Naive thymus-derived CD8-positive, alpha-beta T cell (primary cell): Measurements from ENCODE around the gene ZBTB18. TPM values are rescaled to one million over a fixed set of nuclear protein-coding genes. Genes with fewer than 3 reads are reported as not detected.

Experiments used
- ATAC-seq, 2 donors: fragments of 150-1000 bp; cut with Tn5 transposase in 1 of 2; sonication (Bioruptor Pico), chemical (Tn5 transposase) in 1 of 2; 1 replicate in 1 of 2; 2 replicates in 1 of 2; pipeline ENCODE4 v1.10.0; 2021; ENCODE audit warnings: mild to moderate bottlenecking in 2 of 2, moderate library complexity in 2 of 2
- POLR2A ChIA-PET: fragments of 350-600 bp; sonication (Branson Sonifier 250); formaldehyde crosslinking; loops from one replicate; lab custom pipeline; 2021; ENCODE audit warnings: antibody characterized with exemption; lab: Charles Lee
- DNase-seq, 10 donors: peaks; one replicate each; pipeline versions ENCODE4 v3.0.0 to v3.0.0-alpha.2; 2020 to 2022
- H3K27ac Mint-ChIP-seq, 10 donors: one replicate each; pipeline ENCODE4 v1.8.0; 2020 to 2022; ENCODE audit warnings: mild to moderate bottlenecking in 10 of 10, mixed read lengths in 10 of 10, moderate library complexity in 4 of 10, inconsistent platforms in 1 of 10
- H3K27me3 Mint-ChIP-seq, 5 donors: one replicate each; pipeline ENCODE4 v1.8.0; 2021 to 2022; ENCODE audit warnings: mixed read lengths in 5 of 5
- H3K36me3 Mint-ChIP-seq, 3 donors: one replicate each; pipeline ENCODE4 v1.8.0; 2020 to 2022; ENCODE audit warnings: mixed read lengths in 3 of 3, mild to moderate bottlenecking in 2 of 3, inconsistent platforms in 1 of 3
- H3K4me1 Mint-ChIP-seq, 4 donors: one replicate each; pipeline ENCODE4 v1.8.0; 2021 to 2022; ENCODE audit warnings: mixed read lengths in 4 of 4
- H3K4me3 Mint-ChIP-seq, 10 donors: one replicate each; pipeline ENCODE4 v1.8.0; 2020 to 2022; ENCODE audit warnings: mild to moderate bottlenecking in 10 of 10, mixed read lengths in 10 of 10, moderate library complexity in 6 of 10, inconsistent platforms in 1 of 10
- H3K9me3 Mint-ChIP-seq, 9 donors: one replicate each; pipeline ENCODE4 v1.8.0; 2020 to 2022; ENCODE audit warnings: mixed read lengths in 9 of 9, mild to moderate bottlenecking in 3 of 9, inconsistent platforms in 1 of 9, moderate library complexity in 1 of 9
- polyA plus RNA-seq, 3 donors: library from polyadenylated mRNA; unstranded; fragments of 300-500 nt; fragmentation: Illumina TruSeq; gene quantifications; one replicate each; pipeline ENCODE4 v1.2.3, GENCODE V29; 2021
- total RNA-seq, 8 experiments: library from RNA in 2 of 8; stranded (reverse) in 2 of 8; gene quantifications; one replicate each; pipeline ENCODE4 v1.2.3 and lab custom pipeline; 2021 to 2026

ZBTB18 gene
- total and polyA plus RNA-seq, 5 experiments from 2014 or later: 2.7 to 71.8 (median 5.0) TPM

- POLR2A ChIA-PET: interaction anchor here (1.0 kb wide), 1 partner anchor 19 kb away, joined by 3 read pairs; no protein-coding TSS in a partner anchor
- Mint-ChIP-seq H3K27me3 (peaks cover 0 to 13% (median 9%) of the 10 kb centered on the region in 5 donors), H3K4me3 (no peak overlapping the region), H3K4me1 (peaks cover 2 to 9% (median 6%) of the 10 kb centered on the region in 4 donors), H3K36me3 (no peaks in the 10 kb centered on the region), H3K27ac (no peak overlapping the region), H3K9me3 (no peaks in the 10 kb centered on the region)
- DNase-seq: no peak
- no peak for ATAC-seq
Measured at GRCh38 chr1:244083383-244083943, 32.4 kb downstream of the ZBTB18 start.

DNA sequence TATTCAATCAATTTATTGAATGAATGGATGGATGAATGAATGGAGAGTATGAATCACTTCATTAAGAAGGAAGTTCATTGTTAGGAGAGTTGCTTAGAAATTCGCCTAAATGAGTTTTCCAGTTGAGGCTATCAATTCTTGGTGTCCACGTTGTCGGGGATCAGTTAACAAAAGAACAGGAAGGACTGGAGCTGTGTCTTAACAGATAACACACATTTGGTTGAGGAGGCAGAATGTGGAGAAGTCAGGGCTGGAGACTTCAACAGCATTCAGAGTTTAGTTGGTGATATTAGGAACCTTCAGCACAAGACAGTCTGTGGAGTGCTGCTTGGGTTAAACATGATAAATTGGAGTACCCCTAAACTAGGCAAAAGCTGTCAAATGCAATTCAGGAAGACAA, 33.7 kb downstream of the ZBTB18 start:
- Mint-ChIP-seq H3K4me3 (no peak overlapping the region), H3K36me3 (no peaks in the 10 kb centered on the region), H3K4me1 (peaks cover 2 to 9% (median 4%) of the 10 kb centered on the region in 4 donors), H3K9me3 (no peaks in the 10 kb centered on the region), H3K27ac (peak overlapping the region in 1 of 10 donors; percentile 35), H3K27me3 (peaks cover 0 to 13% (median 9%) of the 10 kb centered on the region in 5 donors)
- DNase-seq (no peak), ATAC-seq (no peak)
- POLR2A ChIA-PET: no interaction called here

DNA sequence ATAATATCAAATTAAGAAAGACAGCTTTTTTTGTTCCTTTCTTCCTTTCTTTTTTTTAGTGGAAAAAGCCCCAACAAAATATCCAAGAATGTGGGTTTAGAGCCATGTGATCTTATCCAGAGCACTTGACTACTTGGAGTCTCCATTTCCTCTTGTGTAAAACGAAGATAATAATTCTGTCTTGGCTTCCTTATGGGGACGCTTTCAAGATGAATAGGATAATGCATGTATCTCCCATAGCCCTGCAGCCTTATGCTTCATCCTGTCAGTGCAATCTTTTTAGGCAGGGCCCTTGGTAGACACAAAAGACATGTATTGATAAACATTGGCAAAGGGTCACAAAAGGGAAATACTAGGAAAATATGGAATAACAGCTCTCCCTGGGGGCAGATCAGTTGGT, 34.8 kb downstream of the ZBTB18 start:
- Mint-ChIP-seq H3K36me3 (no peaks in the 10 kb centered on the region), H3K4me1 (peaks cover 2 to 9% (median 4%) of the 10 kb centered on the region in 4 donors), H3K4me3 (no peak overlapping the region), H3K27ac (no peak overlapping the region), H3K27me3 (peaks cover 0 to 13% (median 9%) of the 10 kb centered on the region in 5 donors), H3K9me3 (no peaks in the 10 kb centered on the region)
- DNase-seq (no peak), ATAC-seq (no peak)
- POLR2A ChIA-PET: interaction anchor here (0.8 kb wide), 1 partner anchor 15 kb away, joined by 3 read pairs; no protein-coding TSS in a partner anchor

DNA sequence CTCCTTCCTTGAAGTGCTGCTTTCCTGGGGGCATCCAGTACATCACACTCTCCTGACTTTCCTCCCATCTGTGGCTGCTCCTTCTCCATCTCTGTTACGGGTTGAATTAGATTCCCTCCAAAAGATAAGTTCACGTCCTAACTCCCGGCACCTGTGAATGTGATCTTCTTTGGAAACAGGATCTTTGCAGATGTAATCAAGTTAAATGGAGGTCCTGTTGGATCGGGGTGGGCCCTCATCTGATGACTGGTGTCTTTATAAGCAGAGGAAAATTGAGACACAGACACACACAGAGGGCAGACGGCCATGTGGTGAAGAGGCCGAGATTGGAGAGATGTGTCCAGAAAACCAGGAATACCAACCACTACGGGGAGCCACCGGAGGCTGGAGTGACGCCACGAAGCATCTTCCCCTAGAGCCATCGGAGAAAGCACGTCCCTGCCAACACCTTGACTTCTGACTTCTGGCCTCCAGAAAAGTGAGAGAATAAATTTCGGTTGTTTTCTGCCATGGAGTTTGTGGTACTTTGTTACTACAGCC, 36.0 kb downstream of the ZBTB18 start:
- no peaks in the 10 kb centered on the region for H3K36me3 Mint-ChIP-seq
- no peak for DNase-seq

GRCh38 chr1:244087611-244088010, 36.5 kb downstream of the ZBTB18 start:
- ATAC-seq (no peak), DNase-seq (no peak)
- POLR2A ChIA-PET: no interaction called here
- no peaks in the 10 kb centered on the region for H3K36me3 Mint-ChIP-seq
- H3K9me3 Mint-ChIP-seq: peaks cover 0 to 2% (median 0%) of the 10 kb centered on the region in 9 donors
- H3K4me3 Mint-ChIP-seq: no peak overlapping the region
- H3K27me3 Mint-ChIP-seq: peaks cover 0 to 11% (median 7%) of the 10 kb centered on the region in 5 donors
- H3K4me1 Mint-ChIP-seq: peaks cover 1 to 8% (median 4%) of the 10 kb centered on the region in 4 donors
- peak overlapping the region in 2 of 10 donors; percentile 12 to 45 for H3K27ac Mint-ChIP-seq

More for the DNA sequence above, 36.0 kb downstream of the ZBTB18 start:
- H3K27ac Mint-ChIP-seq: no peak overlapping the region
- H3K4me3 Mint-ChIP-seq: no peak overlapping the region
- H3K27me3 Mint-ChIP-seq: peaks cover 0 to 13% (median 9%) of the 10 kb centered on the region in 5 donors
- ATAC-seq: no peak
- peaks cover 2 to 9% (median 4%) of the 10 kb centered on the region in 4 donors for H3K4me1 Mint-ChIP-seq
- POLR2A ChIA-PET: no interaction called here
- H3K9me3 Mint-ChIP-seq: peaks cover 0 to 2% (median 0%) of the 10 kb centered on the region in 9 donors

GRCh38 chr1:244088161-244088560, 37.1 kb downstream of the ZBTB18 start:
- Mint-ChIP-seq H3K27ac (no peak overlapping the region), H3K4me1 (peaks cover 1 to 12% (median 5%) of the 10 kb centered on the region in 4 donors), H3K9me3 (peaks cover 0 to 2% (median 0%) of the 10 kb centered on the region in 9 donors), H3K4me3 (no peak overlapping the region), H3K36me3 (no peaks in the 10 kb centered on the region), H3K27me3 (peaks cover 0 to 11% (median 2%) of the 10 kb centered on the region in 5 donors)
- POLR2A ChIA-PET: interaction anchor here (1.1 kb wide), 1 partner anchor 40 kb away, joined by 3 read pairs; no protein-coding TSS in a partner anchor
- no peak for DNase-seq
- no peak for ATAC-seq

GRCh38 chr1:244089561-244089960, 38.5 kb downstream of the ZBTB18 start:
- no peak overlapping the region for H3K4me3 Mint-ChIP-seq
- POLR2A ChIA-PET: interaction anchor here (0.8 to 1.0 kb wide), 3 partner anchors 9 to 42 kb away, joined by 3 to 5 read pairs (median 5); no protein-coding TSS in a partner anchor
- H3K9me3 Mint-ChIP-seq: peaks cover 0 to 2% (median 0%) of the 10 kb centered on the region in 9 donors
- no peaks in the 10 kb centered on the region for H3K36me3 Mint-ChIP-seq
- H3K27me3 Mint-ChIP-seq: peaks cover 0 to 8% (median 2%) of the 10 kb centered on the region in 5 donors
- peaks cover 0 to 10% (median 5%) of the 10 kb centered on the region in 4 donors for H3K4me1 Mint-ChIP-seq
- H3K27ac Mint-ChIP-seq: no peak overlapping the region
- ATAC-seq: no peak
- no peak for DNase-seq

DNA sequence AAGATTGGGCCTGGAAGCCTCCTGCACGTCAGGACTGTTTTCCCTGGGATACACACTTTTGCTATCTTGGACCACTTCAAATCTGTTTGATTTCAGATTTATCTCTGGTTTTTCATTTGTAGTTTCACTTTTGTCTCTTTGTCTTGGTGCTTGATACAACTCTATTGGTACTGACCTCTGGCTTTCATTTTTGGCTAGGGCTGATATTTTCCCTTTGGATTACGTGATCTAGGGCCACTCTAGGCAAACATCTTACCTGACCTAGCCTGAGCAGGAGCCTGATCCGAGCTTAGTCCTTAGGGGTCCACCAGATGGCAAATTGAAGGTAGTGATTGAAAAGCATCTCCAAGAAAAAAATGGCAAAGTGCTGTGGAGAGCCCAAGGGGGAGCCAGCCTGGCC, 39.6 kb downstream of the ZBTB18 start:
- H3K4me1 Mint-ChIP-seq: peaks cover 0 to 8% (median 3%) of the 10 kb centered on the region in 4 donors
- no peak overlapping the region for H3K27ac Mint-ChIP-seq

DNA sequence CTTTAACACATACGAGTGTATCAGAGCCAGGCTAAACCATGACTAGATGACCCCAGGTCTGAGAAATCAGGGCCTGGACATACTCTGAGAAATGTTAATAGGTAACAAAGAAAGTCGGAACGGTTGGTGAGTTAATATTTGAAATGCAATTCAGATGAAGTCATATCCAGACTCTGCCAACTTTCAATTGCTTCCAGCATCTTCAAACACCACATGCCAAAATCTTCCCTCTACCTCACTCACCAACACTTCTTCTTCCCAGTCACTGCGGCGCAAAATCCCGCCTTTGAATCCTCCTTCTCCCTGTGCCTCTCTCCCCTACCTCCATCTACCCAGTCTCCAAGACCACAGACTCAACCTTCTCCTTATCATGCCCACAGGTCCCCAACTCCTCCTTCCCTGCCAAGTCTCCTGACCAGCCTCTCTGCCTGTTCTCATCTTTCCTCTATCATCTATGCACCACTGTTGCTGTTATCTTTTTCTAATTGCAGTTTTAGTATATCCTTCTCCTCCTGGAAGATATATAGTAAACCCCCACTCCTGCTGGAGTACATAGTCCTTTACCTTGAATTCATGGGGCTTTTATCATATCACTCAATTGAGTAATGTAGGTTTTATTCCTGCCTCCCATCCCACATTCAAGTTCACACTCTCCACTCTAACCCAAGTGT, 41.3 kb downstream of the ZBTB18 start:
- H3K36me3 Mint-ChIP-seq: no peaks in the 10 kb centered on the region
- H3K4me1 Mint-ChIP-seq: peaks cover 0 to 8% (median 3%) of the 10 kb centered on the region in 4 donors
- ATAC-seq (no peak), DNase-seq (no peak)
- peaks cover 0 to 8% (median 0%) of the 10 kb centered on the region in 5 donors for H3K27me3 Mint-ChIP-seq
- H3K9me3 Mint-ChIP-seq: peaks cover 0 to 2% (median 0%) of the 10 kb centered on the region in 9 donors
- H3K27ac Mint-ChIP-seq: no peak overlapping the region
- POLR2A ChIA-PET: no interaction called here
- no peak overlapping the region for H3K4me3 Mint-ChIP-seq

More for the DNA sequence above, 39.6 kb downstream of the ZBTB18 start:
- peaks cover 0 to 8% (median 2%) of the 10 kb centered on the region in 5 donors for H3K27me3 Mint-ChIP-seq
- no peak overlapping the region for H3K4me3 Mint-ChIP-seq
- H3K36me3 Mint-ChIP-seq: no peaks in the 10 kb centered on the region
- POLR2A ChIA-PET: no interaction called here
- ATAC-seq (no peak), DNase-seq (no peak)
- H3K9me3 Mint-ChIP-seq: peaks cover 0 to 2% (median 0%) of the 10 kb centered on the region in 9 donors

DNA sequence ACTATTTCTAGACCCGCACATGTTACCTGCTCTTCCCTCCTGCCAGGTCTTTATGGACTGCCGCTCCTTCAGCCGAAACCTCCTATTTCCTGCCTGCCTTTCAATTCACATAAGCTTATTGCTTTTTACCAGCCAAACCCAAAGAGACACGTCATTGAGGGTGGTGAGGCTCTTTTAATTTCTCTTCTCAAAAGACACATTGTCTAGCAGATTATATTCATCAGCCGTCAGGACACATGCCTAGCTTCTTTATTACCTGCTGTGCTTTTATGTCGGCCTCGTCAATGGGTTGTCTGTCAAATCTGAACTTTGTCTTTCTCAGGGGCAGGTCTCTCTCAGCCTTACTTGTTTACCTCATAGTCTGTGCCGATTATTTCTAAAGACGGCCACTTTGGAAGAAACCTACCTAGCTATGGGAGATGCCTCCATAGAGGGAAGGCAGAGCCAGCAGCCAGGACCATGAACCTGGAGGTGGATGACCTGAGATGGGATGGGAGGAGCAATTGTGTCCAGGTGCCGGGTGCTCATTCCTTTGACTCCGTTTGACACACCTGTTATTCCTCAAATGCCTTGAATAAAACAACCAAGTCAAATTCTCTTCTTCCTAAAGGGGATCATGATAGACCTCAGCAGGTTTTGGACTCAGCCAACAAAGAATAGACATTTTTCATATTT, 42.0 kb downstream of the ZBTB18 start:
- ATAC-seq: no peak
- peaks cover 0 to 2% (median 0%) of the 10 kb centered on the region in 9 donors for H3K9me3 Mint-ChIP-seq
- POLR2A ChIA-PET: no interaction called here
- no peak overlapping the region for H3K27ac Mint-ChIP-seq
- no peaks in the 10 kb centered on the region for H3K36me3 Mint-ChIP-seq
- H3K4me1 Mint-ChIP-seq: peaks cover 0 to 8% (median 3%) of the 10 kb centered on the region in 4 donors
- DNase-seq: no peak
- H3K4me3 Mint-ChIP-seq: no peak overlapping the region
- H3K27me3 Mint-ChIP-seq: peaks cover 0 to 8% (median 0%) of the 10 kb centered on the region in 5 donors

- Mint-ChIP-seq H3K4me3 (no peak overlapping the region), H3K36me3 (no peaks in the 10 kb centered on the region), H3K9me3 (peaks cover 0 to 2% (median 0%) of the 10 kb centered on the region in 9 donors), H3K27ac (peak overlapping the region in 1 of 10 donors; percentile 58), H3K27me3 (peaks cover 0 to 8% (median 0%) of the 10 kb centered on the region in 5 donors), H3K4me1 (peaks cover 0 to 13% (median 7%) of the 10 kb centered on the region in 4 donors)
- ATAC-seq: no peak
- POLR2A ChIA-PET: interaction anchor here (0.6 kb wide), 1 partner anchor 16 kb away, joined by 3 read pairs; no protein-coding TSS in a partner anchor
- DNase-seq: no peak
Measured at GRCh38 chr1:244094880-244095528, 43.9 kb downstream of the ZBTB18 start.

DNA sequence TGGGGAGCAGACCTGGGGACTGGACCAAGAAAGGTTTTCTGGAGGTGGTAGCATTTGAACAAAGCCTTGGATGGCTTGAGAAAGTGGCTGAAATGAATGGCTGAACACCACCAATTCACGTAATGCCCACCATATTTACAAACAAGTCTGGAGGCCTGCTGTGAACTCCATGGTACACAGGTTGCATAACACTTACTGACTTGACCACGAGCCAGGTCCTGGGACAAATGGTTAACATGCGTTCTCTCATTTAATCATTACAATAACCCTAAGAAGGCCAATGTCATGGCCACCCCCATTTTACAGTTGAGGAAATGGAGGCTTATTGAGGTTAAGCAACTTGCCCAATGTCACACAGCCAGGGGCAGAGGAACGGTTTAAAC, 44.4 kb downstream of the ZBTB18 start:
- Mint-ChIP-seq H3K4me3 (no peak overlapping the region), H3K4me1 (peaks cover 3 to 14% (median 9%) of the 10 kb centered on the region in 4 donors), H3K27ac (peak overlapping the region in 1 of 10 donors; percentile 58), H3K27me3 (peaks cover 0 to 8% (median under 1%) of the 10 kb centered on the region in 5 donors), H3K36me3 (no peaks in the 10 kb centered on the region), H3K9me3 (peaks cover 0 to 2% (median 0%) of the 10 kb centered on the region in 9 donors)
- ATAC-seq: no peak
- POLR2A ChIA-PET: interaction anchor here (0.6 kb wide), 1 partner anchor 15 kb away, joined by 3 read pairs; no protein-coding TSS in a partner anchor
- no peak for DNase-seq
